Activated naive CD4-positive, alpha-beta T cell treated with anti-CD3 and anti-CD28 coated beads, Interleukin-2, amount 50 U/mL, for 16 hours (primary cell): ENCODE results near the gene KIT.
A peak's percentile ranks its signal among the peaks of the same experiment; 100 is the strongest.
"Not testable (repeated sequence)": the region's sequence is repeated elsewhere in the genome, so short reads cannot be mapped to it uniquely, and the experiment has no call there.

ENCODE experiments used
- DNase-seq: peaks from one replicate; pipeline ENCODE4 v3.0.0-alpha.2; 2020

Gene KIT

DNA sequence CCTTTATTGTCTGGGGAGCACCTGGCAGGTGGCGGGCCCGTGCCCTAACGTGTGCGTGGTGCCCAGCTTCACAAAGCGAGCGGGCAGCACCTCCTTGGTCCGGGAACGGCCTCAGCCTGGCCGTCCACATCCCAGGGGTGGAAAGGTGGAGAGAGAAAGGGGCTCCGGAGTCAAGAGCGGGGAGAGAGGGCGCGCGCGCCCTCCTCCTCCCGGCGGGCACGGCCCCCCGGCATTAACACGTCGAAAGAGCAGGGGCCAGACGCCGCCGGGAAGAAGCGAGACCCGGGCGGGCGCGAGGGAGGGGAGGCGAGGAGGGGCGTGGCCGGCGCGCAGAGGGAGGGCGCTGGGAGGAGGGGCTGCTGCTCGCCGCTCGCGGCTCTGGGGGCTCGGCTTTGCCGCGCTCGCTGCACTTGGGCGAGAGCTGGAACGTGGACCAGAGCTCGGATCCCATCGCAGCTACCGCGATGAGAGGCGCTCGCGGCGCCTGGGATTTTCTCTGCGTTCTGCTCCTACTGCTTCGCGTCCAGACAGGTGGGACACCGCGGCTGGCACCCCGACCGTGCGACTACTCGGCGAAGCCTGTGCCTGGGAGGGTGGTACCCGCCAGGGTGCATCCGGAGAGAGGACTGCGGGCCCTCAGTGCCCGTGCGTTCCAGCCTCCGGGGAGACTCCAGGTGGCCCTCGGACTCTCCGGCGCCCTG, at the start of gene KIT:
Gene KIT (plus strand): TSS at position 407 of the 701 bp plus-strand sequence. CDS start 58 bp downstream, at position 465.
- DNase-seq: peak; percentile 37

DNA sequence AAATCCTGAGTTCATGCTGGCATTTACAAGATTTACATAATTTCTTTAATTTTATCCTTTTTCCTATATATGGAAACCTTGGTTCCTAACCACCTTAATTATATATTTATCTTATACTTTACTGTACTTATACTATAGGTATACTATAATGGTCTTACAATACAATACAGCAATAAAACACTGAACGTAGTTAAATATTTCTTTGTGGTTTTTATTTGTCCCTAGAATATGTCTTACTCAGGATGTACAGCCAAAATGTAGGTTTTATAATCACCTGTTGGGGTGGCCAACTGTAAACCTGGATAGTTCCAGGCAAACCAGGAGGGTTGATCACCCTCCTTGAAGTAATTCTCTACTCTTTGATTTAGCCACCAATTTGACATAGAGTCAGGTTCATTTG, 48.4 kb upstream of the KIT start:
- DNase-seq: no peak

DNA sequence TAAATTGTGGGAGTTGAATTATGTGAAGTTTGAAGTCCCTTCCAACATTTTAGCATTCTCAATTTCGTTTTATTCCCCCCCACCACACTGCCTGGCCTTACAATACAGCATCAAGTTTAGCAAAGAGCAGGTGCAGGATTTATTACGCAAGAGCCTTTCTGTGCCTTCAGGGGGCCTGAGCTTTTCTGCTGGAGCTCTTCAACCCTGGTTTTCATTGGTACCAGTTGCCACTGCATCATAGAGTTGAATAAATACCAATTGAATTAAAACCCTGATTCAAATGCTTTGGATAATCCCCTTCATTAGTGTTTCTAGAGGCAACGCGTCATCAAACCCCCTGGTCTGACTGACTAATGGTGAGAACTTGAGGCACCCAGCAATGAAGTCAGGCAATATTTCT, 43.6 kb upstream of the KIT start:
- DNase-seq: no peak

DNA sequence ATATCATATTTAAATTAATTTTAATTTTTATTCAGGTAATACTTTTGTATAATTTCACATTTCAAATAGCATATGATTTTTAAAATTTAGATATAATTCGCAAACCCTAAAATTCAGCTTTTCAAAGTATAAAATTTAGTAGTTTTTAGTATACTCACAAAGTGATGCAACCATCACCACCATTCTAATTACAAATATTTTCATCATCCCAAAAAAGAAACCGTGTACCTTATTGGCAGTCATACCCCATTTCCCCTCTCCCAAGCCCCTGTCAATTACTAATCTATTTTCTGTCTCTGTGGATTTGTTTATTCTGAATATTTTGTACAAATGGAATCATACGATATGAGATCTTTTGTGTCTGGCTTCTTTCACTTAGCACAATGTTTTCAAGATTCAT, 37.0 kb upstream of the KIT start:
- no peak for DNase-seq

DNA sequence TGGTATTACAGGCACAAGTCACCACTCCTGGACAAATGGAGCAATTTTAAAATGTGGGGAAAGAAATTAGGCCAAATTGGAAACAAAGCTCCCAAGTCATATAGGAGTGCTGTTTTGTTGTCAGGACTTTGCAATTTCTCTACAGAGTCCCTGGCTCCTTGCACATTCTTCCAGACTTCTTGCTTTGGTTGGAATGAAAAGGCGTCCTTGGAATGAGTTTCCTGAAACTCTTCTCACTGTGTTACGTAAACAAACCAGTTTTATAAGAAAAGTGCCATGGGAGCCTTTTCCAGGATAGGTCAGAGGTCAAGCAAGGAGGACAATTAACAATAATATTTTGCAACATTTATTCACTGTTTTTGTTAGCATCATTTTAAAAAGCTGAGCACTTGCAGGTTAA, 32.4 kb upstream of the KIT start:
- DNase-seq: no peak

DNA sequence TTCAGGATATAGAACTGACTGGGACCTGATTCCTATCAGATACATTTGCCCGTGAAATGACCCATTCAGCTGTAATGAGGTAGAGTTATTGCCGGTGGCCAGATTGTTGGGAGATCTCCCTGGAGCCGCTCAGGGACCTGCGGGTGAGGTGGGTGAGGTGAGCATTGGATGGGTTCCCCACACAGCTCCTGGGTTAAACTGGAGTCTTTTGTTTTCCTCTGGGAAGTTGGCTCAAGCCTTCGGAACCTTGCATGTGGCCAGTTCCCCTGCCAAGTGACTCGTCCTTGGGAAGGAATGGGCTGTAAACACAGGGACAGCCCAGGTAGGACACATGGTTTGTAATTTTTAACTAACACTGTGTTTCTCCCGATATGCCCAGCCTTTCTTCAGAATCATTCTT, 31.6 kb upstream of the KIT start:
- DNase-seq: no peak

DNA sequence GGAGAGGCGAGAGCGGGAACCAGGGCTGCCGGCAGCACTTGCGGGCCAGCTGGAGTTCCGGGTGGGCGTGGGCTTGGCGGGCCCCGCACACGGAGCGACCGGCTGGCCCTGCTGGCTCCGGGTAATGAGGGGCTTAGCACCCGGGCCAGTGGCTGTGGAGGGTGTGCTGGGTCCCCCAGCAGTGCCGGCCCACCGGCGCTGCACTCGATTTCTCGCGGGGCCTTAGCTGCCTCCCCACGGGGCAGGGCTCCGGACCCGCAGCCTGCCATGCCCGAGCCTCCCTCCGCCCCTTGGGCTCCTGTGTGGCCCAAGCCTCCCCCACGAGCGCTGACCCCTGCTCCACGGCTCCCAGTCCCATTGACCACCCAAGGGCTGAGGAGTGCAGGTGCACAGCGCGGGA, 25.2 kb upstream of the KIT start:
- DNase-seq: no peak

DNA sequence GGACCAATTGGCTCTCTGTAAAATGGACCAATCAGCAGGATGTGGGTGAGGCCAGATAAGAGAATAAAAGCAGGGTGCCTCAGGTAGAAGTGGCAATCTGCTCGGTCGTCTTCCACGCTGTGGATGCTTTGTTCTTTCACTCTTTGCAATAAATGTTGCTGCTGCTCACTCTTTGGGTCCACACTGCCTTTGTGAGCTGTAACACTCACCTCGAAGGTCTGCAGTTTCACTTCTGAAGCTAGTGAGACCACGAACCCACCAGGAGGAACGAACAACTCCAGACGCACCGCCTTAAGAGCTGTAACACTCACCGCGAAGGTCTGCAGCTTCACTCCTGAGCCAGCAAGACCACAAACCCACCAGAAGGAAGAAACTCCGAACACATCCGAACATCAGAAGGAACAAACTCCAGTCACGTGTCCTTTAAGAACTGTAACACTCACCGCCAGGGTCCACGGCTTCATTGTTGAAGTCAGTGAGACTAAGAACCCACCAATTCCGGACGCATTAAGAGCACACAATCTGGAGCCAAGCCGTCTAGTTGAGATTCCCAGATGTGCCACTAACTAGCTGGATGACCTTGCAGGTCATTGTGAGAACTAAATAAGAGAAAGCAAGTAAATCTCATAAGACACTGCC, 24.5 kb upstream of the KIT start:
- not testable (repeated sequence) for DNase-seq

DNA sequence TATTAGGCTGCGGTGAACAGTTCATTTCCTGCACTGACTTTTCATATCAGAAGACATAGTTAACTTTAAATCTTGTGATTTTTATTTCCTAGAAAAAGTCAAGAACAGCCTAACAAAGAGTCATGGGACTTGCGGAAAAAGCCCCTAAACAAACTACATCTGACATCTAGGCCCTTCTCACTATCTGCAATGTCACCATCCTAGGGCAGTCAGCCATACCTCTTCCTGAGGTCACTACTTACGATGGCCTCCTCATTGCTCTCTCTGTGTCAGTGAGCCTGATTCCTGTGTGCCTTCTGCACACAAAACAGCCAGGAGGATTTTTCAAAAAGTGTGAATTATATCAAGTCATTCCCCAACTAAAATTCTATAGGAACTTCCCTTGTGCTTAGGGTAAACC, 22.4 kb upstream of the KIT start:
- no peak for DNase-seq

DNA sequence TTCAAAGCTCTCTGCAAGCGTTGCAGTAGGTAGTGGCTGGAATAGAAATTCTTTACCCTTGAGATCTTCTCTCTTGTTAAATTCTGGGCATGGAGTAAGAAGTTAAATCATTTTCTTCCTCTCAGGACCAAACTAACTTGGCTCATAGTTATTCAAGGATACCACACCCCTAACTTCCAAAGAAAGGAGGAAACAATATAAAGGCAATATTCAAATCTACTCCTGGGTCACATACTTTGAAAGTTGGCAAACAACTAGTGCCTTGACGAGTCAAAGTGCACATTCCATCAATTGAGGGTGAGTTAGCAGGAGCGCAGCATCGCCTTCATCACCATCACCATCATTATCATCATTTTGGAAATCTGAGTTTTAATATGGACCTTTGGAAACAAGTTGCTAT, 20.4 kb upstream of the KIT start:
- no peak for DNase-seq

DNA sequence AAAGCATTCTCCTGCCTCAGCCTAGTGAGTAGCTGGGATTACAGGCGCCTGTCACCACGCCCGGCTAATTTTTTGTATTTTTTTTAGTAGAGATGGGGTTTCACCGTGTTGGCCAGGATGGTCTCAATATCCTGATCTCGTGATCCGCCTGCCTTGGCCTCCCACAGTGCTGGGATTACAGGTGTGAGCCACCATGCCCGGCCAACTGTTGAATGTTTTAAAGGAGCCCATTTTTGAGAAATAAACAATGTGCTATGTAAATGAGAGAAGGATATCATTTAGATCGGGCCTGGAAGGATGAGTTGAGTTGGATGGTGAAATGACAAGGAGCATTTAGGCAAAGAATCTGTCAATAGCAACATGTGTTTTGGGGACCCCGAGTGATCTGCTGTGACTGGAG, 16.7 kb upstream of the KIT start:
- DNase-seq: not testable (repeated sequence)

DNA sequence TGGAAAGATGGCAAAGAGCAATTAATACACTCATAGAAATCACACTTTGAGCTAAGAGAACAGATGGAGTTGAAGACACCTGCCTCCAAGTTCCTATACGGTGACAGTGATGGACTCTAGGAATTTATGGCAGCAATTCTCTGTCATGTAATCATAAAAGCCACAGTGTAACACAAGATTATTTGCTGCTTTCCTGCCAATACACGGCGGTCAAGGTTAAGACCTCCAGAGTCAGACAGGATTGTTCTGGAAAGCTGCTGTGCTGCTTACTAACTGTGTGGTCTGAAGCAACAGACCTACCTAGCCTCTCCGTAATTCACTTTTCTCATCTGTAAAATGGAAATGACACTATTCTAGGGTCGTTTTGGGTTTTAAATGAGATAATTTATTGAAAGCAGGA, 14.6 kb upstream of the KIT start:
- DNase-seq: no peak

DNA sequence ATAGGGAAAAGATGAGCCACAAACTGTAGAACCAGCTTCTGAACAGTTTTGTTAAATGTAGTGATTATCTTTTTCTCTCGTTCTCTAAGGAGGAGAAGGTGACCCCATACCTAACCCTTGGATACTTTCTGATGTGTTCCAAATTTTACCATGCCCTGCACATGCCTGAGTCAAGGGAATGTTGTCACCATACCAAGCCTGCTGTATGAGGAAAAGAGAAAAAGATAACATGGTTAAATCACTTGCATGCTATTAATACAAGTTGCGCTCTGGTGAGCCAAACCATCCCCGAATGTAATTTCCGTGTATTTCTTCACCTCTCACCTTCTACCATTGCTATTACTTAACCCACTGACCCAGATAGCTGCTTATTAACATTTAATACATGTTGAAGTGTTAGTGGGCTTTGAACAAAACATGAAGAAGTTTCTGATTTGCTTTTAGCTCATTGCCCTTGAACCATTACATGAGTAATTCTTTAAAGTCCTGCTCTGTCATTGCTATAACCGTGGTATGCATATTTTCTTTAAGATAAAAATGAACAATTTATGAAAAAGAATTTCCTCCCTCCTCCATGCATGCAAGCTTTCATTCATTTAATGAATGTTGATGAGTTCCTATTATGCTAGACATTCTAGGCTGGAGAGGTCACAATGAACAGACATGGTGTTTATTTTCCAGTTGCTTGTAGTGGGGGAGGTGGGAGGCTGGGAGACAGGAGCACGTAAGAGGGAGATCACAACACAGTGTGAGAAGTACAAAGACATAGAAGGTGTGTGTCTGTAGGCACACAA, 13.6 kb upstream of the KIT start:
- no peak for DNase-seq

DNA sequence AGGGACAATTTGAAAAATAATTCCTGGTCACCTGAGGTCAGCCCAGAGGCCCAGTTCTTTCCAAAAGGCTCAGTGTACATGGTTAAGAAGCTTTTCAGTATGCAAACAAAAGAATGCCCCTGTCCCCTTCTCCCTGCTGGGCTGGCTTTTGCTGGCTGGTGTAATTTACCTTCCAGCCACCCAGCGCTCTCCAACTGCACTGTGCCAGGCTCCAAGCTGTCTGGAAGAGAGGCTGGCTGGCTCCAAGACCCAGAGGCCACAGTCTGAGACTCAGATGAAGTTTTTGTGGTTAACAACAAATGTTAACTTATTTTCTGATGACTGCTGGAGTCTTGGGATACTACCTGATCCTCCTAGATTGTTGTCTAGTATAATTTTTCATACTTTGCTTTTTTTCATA, 11.9 kb upstream of the KIT start:
- DNase-seq: no peak

DNA sequence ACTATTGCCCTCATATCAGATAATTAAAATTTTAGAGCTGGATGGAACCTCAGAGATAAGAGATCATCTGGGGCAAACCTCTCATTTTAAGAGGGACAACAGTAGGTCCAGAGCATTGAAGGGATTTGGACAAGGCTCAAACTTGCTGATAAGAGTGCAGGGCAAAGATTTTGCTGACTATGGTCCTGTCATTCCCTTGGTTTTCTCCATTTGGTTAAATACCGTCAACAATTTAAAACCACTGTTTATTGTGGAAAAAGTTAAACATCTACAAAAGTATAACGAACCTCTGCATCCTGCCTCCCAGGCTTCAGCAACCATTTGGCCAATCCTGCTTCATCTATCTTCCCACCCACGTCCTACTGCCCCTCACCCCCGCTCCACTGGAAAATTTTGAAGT, 10.7 kb upstream of the KIT start:
- DNase-seq: no peak

DNA sequence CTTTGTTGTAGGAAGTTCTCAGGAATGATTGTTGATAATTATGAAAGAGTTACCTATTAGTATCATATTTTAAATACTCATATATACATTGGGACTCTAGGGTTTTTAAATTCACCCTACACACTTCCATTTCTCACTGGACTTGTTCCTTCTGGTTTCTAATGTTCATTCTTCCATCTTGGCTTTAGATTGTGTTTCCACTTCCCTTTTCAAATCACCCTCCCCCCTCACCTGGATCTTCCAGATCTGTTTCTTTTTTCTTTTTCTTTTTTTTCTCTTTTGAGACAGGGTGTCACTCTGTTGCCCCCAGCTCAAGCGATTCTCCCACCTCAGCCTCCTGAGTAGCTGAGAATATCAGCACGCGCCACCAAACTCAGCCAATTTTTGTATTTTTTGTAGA, 6.7 kb upstream of the KIT start:
- no peak for DNase-seq

DNA sequence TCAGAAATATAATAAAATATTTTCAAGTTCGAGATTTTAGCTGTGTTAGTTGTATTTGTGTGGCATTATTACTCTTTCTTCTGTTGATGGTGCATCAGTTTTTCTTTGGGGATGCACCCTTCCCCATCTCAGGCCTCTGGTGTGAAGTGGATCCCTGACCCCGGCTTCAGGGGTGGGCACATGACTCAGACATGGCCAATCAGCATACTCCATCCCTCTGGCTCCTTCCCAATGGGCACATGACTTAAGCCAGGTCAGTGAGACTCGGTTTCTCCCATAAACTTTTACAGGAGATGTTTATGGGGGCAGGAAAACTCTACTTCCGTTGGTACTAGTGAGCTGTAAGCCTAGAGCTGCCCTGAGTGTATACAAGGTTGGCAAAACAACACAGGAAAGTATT, 3.0 kb upstream of the KIT start:
- DNase-seq: no peak

DNA sequence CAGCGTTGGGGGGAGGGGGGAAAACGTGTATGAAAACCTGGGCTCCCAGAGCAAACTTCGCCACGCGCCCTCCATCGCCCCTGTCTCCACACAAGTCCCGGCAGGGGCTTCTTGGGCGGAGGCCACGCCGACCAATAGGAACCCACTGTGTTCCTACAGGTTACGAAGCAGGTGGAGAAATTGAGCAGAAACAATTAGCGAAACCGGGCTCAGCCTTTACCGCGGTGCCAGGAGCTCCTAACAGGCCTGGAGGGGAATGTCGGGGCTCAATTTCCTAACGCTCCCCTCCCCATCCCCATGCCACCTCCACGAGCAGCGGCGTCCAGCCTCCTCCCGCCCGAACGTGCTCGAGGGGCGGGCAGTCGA, 589 bp upstream of the KIT start:
- DNase-seq: no peak

DNA sequence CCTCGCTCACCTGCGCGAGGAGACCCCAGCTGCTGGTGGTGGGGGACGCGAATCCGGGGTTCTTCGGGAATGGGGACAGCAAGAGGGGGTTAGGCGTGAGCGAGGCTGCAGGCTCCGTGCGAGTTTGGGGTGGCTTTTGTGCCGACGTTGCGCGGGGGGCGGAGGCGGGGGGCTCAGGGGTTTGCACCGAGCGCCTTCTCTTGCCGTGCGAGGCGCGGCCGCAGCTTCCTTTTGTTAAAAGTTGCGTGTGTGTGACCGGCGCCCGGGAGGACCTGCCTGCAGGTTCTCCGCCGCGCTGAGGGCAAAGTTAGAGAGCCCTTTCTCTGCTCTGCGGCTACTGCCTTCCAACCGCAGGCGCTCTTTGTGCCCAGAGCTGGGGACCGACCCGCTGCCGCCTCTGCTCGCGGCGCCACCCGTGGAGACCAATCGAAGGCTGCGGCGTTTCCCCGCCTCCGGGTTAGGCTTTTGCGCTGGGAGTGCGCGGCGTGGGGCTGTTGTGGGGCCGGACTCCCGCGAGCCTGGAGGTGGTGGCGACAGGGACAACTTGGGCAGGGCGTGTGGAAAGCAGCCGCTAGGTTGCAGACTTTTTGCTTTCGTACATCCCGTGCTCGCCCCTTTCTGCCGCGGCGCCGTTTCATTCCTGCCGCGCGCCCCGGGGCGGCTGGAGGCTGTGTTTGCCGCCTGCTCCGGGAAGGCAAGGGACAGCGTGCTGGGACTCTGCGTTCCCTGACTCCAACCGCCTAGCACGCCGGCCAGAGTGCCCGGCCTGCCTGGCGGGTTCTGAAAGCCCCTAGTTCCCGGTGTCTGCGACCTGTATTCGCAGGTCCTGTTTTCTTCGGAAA, 716 bp downstream of the KIT start:
- peak; percentile 26 for DNase-seq

DNA sequence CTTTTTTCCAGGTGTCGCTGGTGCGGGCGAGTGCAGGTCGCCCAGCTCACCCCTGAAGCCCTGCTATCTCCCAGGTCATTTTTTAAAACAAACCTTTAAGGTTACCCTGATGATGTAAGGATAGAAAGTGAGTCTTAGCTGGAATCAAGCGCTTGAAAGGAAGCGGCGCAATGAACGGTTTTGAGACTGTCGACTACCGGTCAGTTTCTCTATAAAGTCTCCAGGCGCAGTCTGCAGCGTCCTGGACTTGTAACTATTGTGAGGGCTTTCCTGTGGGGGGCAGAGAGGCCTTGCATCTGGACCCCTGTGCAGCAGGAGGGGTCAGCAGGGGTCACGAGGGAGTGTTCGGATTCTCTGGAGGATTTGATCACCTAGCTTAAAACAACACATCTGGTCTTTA, 1.6 kb downstream of the KIT start:
- DNase-seq: no peak

DNA sequence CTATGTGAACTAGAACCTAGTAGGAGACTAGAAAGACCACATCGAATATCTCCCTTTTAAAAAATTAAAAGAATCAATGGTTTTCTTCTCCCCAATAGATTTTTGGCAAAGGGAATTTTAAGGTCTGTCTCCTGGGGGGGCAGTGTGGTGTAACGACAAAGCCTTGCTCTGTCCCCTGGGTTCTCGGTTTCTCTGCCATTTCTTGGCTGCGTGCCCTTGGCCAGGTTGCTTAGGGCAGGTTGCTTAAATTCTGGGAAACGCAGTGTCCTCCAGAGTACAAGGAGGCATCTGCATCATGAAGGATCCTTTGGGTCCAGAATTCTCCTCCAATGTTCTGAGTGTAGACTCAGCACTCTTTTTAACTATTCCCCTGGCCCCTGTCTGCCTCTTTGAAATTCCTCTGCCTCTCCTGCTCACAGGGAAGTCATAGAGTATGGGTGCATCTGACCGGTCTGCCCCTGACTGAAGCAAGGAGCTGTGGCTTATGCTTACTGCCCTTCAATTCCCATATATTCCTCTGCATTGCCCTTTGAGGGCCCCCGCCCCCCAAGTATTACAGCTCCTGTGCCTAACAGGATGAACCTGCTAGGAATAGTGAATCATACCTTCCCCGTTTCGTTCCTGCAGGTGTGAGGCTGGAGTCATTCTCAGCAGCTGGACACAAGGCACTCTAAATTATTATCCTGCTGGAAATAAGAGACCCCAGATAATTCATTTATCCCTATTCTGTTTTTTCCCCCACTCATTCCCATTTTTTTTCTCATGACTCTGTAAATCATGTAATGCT, 2.2 kb downstream of the KIT start:
- no peak for DNase-seq

DNA sequence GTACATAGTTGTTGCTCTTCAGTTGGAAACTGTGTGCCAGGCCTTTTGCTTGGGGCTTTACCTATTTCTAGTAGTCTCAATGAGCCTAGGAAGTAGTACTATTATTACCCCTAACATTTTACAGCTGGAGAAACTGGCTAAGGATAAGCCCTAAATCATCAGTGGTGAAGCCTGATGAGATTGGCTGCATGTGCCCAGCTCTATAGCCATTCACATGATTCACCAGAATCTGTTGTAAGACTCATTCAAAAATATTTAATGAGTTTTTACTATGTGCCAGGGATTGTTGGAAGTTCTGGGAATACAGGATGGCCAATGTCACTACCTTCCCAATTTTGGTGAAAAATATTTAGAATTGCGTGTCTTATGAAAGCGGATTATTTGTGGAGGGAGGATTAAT, 2.8 kb downstream of the KIT start:
- no peak for DNase-seq

DNA sequence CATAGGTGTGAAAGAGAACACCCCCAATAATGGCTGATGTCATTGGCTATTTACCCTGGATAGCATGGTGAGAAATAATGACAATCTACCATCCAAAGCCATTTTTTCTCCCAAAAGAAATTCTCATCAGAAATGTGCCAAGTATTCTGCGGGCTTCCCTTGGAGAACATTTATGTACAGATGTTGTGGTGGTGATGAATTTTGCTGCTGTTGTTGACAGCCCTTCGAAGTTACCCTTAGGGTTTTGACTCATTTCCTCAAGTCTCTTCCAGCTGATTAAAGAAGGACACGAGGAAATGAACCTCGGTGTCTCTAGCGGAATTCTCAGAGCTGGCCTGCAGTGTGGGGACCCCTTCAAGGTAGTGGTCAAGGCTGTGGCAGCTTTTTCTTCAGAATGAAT, 3.4 kb downstream of the KIT start:
- no peak for DNase-seq
